PC-9 (cell line): ENCODE results near the gene CELF2.

Experiments
- CTCF ChIP-seq: fragments of 200-600 bp; sonication (generic); conservative IDR thresholded peaks from 2 replicates; pipeline ENCODE4 v1.6.1; 2017; ENCODE audit warnings: mixed run types, antibody characterized with exemption, mild to moderate bottlenecking, moderate library complexity
- EZH2 ChIP-seq: fragments of 200-600 bp; sonication (generic); IDR thresholded peaks from 2 replicates; pipeline ENCODE4 v1.8.0; 2017; ENCODE audit warnings: antibody characterized with exemption, low read depth

GRCh38 chr10:11177926-11178471, 160.3 kb downstream of the CELF2 start:
- TF ChIP-seq CTCF (no peak), EZH2 (no peak)
